Measurements from ENCODE around the gene OTULIN.

- TF ChIP-seq, protein P1, sequence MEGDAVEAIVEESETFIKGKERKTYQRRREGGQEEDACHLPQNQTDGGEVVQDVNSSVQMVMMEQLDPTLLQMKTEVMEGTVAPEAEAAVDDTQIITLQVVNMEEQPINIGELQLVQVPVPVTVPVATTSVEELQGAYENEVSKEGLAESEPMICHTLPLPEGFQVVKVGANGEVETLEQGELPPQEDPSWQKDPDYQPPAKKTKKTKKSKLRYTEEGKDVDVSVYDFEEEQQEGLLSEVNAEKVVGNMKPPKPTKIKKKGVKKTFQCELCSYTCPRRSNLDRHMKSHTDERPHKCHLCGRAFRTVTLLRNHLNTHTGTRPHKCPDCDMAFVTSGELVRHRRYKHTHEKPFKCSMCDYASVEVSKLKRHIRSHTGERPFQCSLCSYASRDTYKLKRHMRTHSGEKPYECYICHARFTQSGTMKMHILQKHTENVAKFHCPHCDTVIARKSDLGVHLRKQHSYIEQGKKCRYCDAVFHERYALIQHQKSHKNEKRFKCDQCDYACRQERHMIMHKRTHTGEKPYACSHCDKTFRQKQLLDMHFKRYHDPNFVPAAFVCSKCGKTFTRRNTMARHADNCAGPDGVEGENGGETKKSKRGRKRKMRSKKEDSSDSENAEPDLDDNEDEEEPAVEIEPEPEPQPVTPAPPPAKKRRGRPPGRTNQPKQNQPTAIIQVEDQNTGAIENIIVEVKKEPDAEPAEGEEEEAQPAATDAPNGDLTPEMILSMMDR (IDR thresholded peaks at IDR 0.05; ENCODE audit: low read length) = no peak
- TF ChIP-seq EZH2 (IDR thresholded peaks at IDR 0.05; ENCODE audit: borderline replicate concordance, low read length) = no peak
These were observed 33.8 kb upstream of the OTULIN start for GRCh38 chr5:14630671-14631070.
